GM12891 (cell line): ENCODE measurements around the gene ECHS1.

ENCODE experiments used
- POLR2A ChIP-seq: IDR thresholded peaks from 2 replicates; pipeline ENCODE4 v1.6.1; 2011; ENCODE audit warnings: low read depth, low read length, control low read depth
- POLR2AphosphoS5 ChIP-seq: IDR thresholded peaks from 2 replicates; pipeline ENCODE4 v1.6.1; 2011; ENCODE audit warnings: low read depth, low read length, control low read depth
- POU2F2 ChIP-seq: IDR thresholded peaks from 2 replicates; pipeline ENCODE4 v1.6.1; 2011; ENCODE audit warnings: low read depth, mild to moderate bottlenecking, control low read depth, low read length, moderate library complexity
- SPI1 ChIP-seq: IDR thresholded peaks from 2 replicates; pipeline ENCODE4 v1.6.1; 2011; ENCODE audit warnings: low read depth, low read length, control low read depth

- TF ChIP-seq POLR2A (no peak), SPI1 (no peak), POLR2AphosphoS5 (no peak), POU2F2 (no peak)
These were observed 25.2 kb downstream of the ECHS1 start for GRCh38 chr10:133347710-133348517.
